ENCODE data around the gene CCDC188.

Gene CCDC188

DNA sequence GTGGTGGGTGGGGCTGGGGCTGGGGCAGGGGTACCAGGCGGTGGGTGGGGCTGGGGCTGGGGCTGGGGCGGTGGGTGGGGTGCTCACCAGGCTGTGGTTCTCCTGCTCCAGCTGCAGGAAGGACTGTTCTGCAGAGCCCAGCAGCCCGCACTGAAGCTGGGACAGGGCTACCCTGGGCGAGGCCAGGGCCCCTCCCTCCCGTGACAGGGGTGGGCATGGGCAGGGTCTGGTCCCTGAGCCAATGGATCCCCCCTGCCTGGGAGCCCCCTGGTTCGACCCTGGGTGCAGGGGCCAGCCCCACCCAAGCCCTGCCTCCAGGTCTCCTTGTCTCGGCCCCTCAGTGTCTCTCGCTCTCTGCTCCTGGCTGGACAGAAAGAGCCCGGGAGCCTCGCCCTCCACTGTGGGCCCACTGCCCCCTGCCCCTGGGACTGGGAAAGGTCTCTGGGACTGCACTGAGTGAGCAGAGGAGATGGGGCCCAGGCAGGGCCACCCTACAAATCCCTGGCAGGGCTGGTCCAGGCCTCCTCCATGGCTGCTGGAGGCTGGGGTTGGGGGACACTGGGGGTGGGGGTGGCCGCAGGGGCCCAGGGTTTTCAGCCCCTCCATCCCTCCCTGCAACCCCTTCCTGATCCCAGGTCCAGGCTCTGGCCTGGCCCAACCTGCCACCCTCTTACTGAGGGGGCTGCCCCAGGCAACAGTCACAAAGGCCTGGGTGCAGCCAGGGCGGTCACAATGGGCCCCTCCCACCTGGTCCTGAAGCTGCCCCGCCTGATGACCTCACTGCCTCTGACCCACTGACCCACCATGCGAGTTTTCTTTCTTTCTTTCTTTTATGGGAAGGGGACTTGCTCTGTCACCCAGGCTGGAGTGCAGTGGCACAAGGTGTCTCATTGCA lies at the start of gene CCDC188:
Gene CCDC188 (minus strand): TSS at position 675 of the 895 bp plus-strand sequence. CDS start 69 bp downstream, at position 606.
- no peak for DNase-seq
- in situ Hi-C loops (cut with MboI; ENCODE audit: low pct_unique_long_range_greater_than_20kb, low sequenced_read_pairs): no loop called here

GRCh38 chr22:20199906-20200305 lies 49.1 kb upstream of the CCDC188 start:
- in situ Hi-C loops (cut with MboI; ENCODE audit: low pct_unique_long_range_greater_than_20kb, low sequenced_read_pairs): no loop called here
- no peak for DNase-seq

DNA sequence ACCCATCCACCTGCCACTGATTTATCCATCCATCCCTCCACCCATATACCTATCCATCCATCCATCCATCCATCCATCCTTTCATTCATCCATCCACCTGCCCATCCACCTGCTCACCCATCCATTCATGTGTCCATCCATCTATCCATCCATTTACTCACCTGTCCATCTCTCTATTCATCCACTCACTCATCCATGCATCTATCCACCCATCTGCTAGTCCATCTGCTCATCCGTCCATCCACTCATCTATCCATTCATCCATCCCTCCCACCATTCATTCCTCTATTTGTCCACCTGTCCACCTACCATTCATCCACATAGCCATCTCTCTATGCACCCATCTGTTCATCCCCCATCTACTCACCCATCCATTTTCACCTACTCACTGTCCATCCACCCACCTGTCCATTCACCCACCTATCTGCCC lies 48.6 kb upstream of the CCDC188 start:
- in situ Hi-C loops (cut with MboI; ENCODE audit: low pct_unique_long_range_greater_than_20kb, low sequenced_read_pairs): no loop called here
- DNase-seq: no peak

GRCh38 chr22:20198557-20199319 lies 47.9 kb upstream of the CCDC188 start:
- in situ Hi-C loops (cut with MboI; ENCODE audit: low pct_unique_long_range_greater_than_20kb, low sequenced_read_pairs): no loop called here

GRCh38 chr22:20197407-20198030 lies 46.7 kb upstream of the CCDC188 start:
- no peak for DNase-seq
- in situ Hi-C loops (cut with MboI; ENCODE audit: low pct_unique_long_range_greater_than_20kb, low sequenced_read_pairs): no loop called here

More at GRCh38 chr22:20198557-20199319, 47.9 kb upstream of the CCDC188 start:
- no peak for DNase-seq

DNA sequence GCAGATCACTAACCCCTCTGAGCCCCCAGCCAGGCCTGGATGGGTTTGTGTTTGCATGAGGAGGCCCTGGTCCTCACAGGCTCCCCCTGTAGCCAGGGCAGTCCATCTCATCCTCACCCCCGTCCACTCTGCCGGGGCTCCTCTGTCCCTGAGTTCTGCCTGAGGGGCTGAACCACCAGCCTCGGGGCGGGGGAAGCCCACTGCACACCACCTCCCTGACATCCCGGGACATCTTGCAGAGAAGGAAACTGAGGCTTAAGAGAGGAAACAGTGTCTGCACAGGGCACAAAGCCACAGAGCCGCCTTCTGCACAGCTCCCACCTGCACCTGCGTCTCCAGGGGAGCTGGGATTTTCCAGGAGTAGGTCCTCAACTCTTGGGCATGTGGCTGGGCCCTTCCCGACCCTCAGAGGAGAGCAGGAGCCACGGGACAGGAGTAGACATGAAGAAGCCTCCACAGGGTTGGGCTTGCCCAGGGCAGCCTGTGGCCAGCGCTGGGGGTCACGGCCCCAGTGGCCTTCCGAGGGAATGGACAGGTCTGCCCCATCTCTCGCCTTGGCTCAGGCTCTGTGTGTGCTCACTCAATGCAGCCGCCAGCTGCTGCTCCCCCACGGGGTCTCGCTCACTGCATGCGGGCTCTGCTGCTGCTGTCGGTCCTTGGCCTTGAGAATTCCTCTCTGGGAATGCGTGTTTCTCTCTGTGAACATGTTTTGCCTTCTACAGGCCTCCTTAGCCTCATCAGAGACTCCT lies 45.4 kb upstream of the CCDC188 start:
- in situ Hi-C loops (cut with MboI; ENCODE audit: low pct_unique_long_range_greater_than_20kb, low sequenced_read_pairs): no loop called here
- no peak for DNase-seq

- in situ Hi-C loops (cut with MboI; ENCODE audit: low pct_unique_long_range_greater_than_20kb, low sequenced_read_pairs): no loop called here
- no peak for DNase-seq
Observed at GRCh38 chr22:20194681-20195593, 44.1 kb upstream of the CCDC188 start.

GRCh38 chr22:20193761-20194494 lies 43.1 kb upstream of the CCDC188 start:
- in situ Hi-C loops (cut with MboI; ENCODE audit: low pct_unique_long_range_greater_than_20kb, low sequenced_read_pairs): no loop called here

GRCh38 chr22:20192972-20193760 lies 42.3 kb upstream of the CCDC188 start:
- in situ Hi-C loops (cut with MboI; ENCODE audit: low pct_unique_long_range_greater_than_20kb, low sequenced_read_pairs): no loop called here
- DNase-seq: no peak

More at GRCh38 chr22:20193761-20194494, 43.1 kb upstream of the CCDC188 start:
- no peak for DNase-seq

DNA sequence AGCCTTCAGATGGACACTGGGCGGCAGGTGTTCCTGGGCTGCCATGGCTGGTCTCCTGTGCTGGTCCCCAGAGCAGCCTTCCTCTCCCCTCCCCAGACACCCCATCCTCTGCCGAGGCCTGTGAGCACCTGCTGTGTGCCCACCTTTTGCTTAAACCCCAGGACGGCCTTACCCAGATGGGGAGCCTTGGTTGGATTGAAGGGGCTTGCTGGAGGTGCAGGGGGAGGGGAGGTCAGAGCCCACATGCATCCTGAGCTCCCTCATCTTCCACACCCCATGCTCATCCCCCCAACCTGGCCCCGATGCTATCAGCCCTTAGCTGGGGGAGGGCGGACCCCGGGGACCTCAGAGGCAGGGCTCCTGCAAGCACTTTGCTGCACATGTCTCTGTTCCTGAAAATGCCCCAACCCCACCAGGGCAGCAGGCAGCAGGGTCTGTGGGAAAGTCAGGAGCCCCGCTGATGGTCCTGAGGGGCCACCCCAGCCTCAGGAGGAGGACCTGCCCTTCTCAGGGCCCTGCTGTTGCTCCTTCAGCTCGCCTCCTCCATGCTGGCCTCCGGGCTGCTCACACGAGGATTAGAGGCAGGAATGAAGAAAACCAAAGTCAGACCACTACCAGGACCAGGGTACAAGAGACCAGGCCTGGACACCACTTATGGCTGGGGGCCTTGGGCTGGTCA lies 41.6 kb upstream of the CCDC188 start:
- no peak for DNase-seq
- in situ Hi-C loops (cut with MboI; ENCODE audit: low pct_unique_long_range_greater_than_20kb, low sequenced_read_pairs): no loop called here

DNA sequence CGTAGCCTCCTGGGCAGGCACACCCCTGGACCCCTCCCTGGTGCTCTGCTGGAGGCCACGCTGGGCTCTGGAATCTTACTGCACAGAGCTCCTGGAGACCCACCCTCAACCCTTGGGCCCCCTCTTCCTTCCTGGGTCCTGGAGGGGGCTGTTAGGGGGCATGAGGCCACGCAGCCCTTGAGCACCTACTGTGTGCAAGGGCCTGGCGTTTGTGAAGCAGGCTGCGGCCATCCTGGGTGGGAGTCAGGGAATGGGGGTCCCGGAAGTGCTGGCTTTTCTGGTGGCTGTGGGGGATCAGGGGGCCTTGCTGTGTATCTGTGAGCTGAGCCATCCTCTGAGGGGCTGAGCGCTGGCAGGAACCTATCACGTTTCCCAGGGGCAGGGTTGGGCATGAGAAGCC lies 40.9 kb upstream of the CCDC188 start:
- DNase-seq: no peak
- in situ Hi-C loops (cut with MboI; ENCODE audit: low pct_unique_long_range_greater_than_20kb, low sequenced_read_pairs): no loop called here

- in situ Hi-C loops (cut with MboI; ENCODE audit: low pct_unique_long_range_greater_than_20kb, low sequenced_read_pairs): no loop called here
- no peak for DNase-seq
Observed at GRCh38 chr22:20191000-20191515, 40.2 kb upstream of the CCDC188 start.

DNA sequence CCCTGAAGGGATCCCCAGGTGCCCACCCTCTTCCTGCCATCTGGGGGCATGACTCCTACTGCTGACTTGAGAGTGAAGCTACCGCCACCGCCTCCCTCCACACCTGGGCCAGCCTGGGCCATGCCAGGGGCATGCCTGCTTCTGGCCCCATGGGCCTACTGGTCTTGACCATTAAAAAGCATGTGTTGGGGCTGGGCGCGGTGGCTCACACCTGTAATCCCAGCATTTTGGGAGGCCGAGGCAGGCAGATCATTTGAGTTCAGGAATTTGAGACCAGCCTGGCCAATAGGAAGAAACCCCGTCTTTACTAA lies 37.7 kb upstream of the CCDC188 start:
- no peak for DNase-seq
- in situ Hi-C loops (cut with MboI; ENCODE audit: low pct_unique_long_range_greater_than_20kb, low sequenced_read_pairs): no loop called here

GRCh38 chr22:20187777-20188566 lies 37.1 kb upstream of the CCDC188 start:
- in situ Hi-C loops (cut with MboI; ENCODE audit: low pct_unique_long_range_greater_than_20kb, low sequenced_read_pairs): no loop called here
- no peak for DNase-seq

DNA sequence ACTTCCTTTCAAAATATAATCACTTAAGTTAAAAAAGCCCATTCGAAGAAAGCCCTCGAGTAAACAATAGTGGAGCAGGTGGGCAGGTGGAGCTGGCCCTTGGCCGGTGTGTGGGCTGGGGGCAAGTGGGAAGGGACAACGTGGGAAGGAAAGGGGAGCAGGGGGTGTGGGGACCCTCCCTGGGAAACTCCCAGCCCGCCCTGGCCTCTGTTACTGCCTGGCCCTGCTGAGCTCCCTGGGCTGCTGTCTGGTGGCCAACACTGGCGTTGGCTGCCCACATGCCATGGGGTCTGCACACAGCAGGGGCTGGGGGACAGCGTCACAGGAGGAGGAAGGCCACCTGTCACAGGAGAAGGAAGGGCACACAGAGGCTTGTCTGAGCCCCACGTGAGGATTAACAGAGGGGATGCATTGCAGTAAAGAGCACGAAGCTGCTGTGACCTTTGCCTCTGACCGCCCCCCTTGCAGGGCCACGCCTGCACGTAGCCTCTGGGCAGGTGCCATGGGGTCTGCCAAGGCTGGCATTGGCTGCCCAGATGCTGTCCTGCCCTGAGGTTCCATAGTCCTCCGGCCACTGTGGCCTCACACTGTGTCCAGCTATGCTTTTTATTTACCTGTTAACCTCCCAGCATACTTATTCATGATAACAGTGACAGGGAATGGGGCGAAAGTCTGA lies 36.2 kb upstream of the CCDC188 start:
- in situ Hi-C loops (cut with MboI; ENCODE audit: low pct_unique_long_range_greater_than_20kb, low sequenced_read_pairs): no loop called here
- no peak for DNase-seq
